Progenitor cell of endocrine pancreas (in vitro differentiated cells): Measurements from ENCODE around the gene CTPS2. TPM values are rescaled to one million over a fixed set of nuclear protein-coding genes. Genes with fewer than 3 reads are reported as not detected.

Experiments used
- DNase-seq: peaks from one replicate; pipeline ENCODE4 v3.0.0; 2021; ENCODE audit warnings: low spot score; ENCODE audit not compliant: unreplicated experiment
- H3K27ac Mint-ChIP-seq: 2 replicates; pipeline ENCODE4 v1.8.0; 2021; ENCODE audit warnings: mild to moderate bottlenecking, moderate library complexity, mixed read lengths
- H3K27me3 Mint-ChIP-seq: 2 replicates; pipeline ENCODE4 v1.8.0; 2021; ENCODE audit warnings: mixed read lengths
- H3K36me3 Mint-ChIP-seq: 2 replicates; pipeline ENCODE4 v1.8.0; 2022; ENCODE audit warnings: mixed read lengths; ENCODE audit not compliant: insufficient read depth
- H3K4me1 Mint-ChIP-seq: 2 replicates; pipeline ENCODE4 v1.8.0; 2021; ENCODE audit warnings: low read depth, mixed read lengths
- H3K4me3 Mint-ChIP-seq: 2 replicates; pipeline ENCODE4 v1.8.0; 2021; ENCODE audit warnings: low read depth, mild to moderate bottlenecking, moderate library complexity, mixed read lengths
- H3K9me3 Mint-ChIP-seq: 2 replicates; pipeline ENCODE4 v1.8.0; 2021; ENCODE audit warnings: low read depth, mixed read lengths
- total RNA-seq: library from RNA; stranded (reverse); gene quantifications from 2 replicates; pipeline ENCODE4 v1.2.1, GENCODE V29; 2021
- TF ChIP-seq, protein P1 (sequence below): fragments of 200-600 bp; sonication (generic); IDR thresholded peaks from one replicate; pipeline ENCODE4 v1.5.0; 2021; ENCODE audit warnings: antibody characterized with exemption, mild to moderate bottlenecking; ENCODE audit not compliant: unreplicated experiment

The CTPS2 gene
- total RNA-seq, 1 donor from 2014 or later: 111 TPM

DNA sequence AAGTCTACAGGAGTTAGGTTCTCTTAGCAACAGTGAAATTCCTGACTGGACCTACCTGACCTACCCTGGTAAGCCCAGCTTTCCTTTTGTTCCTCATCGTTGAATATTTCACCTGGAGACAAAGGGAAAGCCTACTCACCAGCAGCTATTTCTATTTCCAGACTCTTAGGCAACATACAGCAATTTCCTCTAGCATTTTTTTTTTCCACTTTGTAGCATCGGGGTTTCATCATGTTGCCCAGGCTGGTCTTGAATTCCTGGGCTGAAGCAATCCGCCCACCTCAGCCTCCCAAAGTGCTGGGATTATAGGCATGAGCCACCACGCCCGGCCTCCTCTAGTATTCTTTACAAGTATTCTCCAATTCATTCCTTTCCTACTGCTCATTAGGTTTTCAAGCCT is 69.3 kb downstream of the CTPS2 start:
- peak overlapping the region; percentile 75 for H3K27ac Mint-ChIP-seq
- H3K4me1 Mint-ChIP-seq: peaks cover 37% of the 10 kb centered on the region
- no peaks in the 10 kb centered on the region for H3K9me3 Mint-ChIP-seq
- H3K4me3 Mint-ChIP-seq: no peak overlapping the region
- DNase-seq: no peak
- peaks cover 51% of the 10 kb centered on the region for H3K36me3 Mint-ChIP-seq
- H3K27me3 Mint-ChIP-seq: no peaks in the 10 kb centered on the region
- TF ChIP-seq, protein P1, sequence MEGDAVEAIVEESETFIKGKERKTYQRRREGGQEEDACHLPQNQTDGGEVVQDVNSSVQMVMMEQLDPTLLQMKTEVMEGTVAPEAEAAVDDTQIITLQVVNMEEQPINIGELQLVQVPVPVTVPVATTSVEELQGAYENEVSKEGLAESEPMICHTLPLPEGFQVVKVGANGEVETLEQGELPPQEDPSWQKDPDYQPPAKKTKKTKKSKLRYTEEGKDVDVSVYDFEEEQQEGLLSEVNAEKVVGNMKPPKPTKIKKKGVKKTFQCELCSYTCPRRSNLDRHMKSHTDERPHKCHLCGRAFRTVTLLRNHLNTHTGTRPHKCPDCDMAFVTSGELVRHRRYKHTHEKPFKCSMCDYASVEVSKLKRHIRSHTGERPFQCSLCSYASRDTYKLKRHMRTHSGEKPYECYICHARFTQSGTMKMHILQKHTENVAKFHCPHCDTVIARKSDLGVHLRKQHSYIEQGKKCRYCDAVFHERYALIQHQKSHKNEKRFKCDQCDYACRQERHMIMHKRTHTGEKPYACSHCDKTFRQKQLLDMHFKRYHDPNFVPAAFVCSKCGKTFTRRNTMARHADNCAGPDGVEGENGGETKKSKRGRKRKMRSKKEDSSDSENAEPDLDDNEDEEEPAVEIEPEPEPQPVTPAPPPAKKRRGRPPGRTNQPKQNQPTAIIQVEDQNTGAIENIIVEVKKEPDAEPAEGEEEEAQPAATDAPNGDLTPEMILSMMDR: no peak

GRCh38 chrX:16640823-16641222 is 71.6 kb downstream of the CTPS2 start:
- no peak overlapping the region for H3K4me3 Mint-ChIP-seq
- H3K9me3 Mint-ChIP-seq: no peaks in the 10 kb centered on the region
- H3K36me3 Mint-ChIP-seq: peaks cover 61% of the 10 kb centered on the region

GRCh38 chrX:16639966-16640365 is 72.5 kb downstream of the CTPS2 start:
- Mint-ChIP-seq H3K4me3 (no peak overlapping the region), H3K27ac (peak overlapping the region; percentile 47), H3K9me3 (no peaks in the 10 kb centered on the region)

More at GRCh38 chrX:16640823-16641222, 71.6 kb downstream of the CTPS2 start:
- Mint-ChIP-seq H3K27me3 (no peaks in the 10 kb centered on the region), H3K4me1 (peaks cover 22% of the 10 kb centered on the region), H3K27ac (no peak overlapping the region)
- TF ChIP-seq, protein P1: no peak
- DNase-seq: no peak

DNA sequence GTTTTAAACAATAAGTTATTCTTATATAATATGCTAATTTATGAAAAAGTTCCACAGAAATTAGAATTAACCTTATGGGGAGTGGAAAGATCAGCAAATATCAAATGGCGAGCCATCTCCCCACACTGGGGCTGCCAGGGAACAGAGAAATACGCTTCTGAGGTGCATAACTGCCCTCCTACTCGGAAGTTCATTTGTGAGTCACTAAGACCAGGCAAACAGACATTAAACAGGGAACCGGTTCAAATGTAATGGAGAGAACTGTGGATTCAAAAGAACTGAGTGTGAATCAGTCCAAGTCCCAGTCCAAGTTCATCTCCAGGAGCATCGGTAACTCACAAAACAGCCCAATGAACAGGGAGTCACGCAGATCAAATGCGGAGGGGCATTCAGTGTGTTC is 73.9 kb downstream of the CTPS2 start:
- no peaks in the 10 kb centered on the region for H3K27me3 Mint-ChIP-seq
- H3K9me3 Mint-ChIP-seq: no peaks in the 10 kb centered on the region
- TF ChIP-seq, protein P1: no peak
- no peak overlapping the region for H3K4me3 Mint-ChIP-seq
- peak overlapping the region; percentile 38 for H3K27ac Mint-ChIP-seq
- no peak for DNase-seq
- H3K4me1 Mint-ChIP-seq: peaks cover 16% of the 10 kb centered on the region
- H3K36me3 Mint-ChIP-seq: peaks cover 58% of the 10 kb centered on the region

More at GRCh38 chrX:16639966-16640365, 72.5 kb downstream of the CTPS2 start:
- peaks cover 62% of the 10 kb centered on the region for H3K36me3 Mint-ChIP-seq
- DNase-seq: no peak
- peaks cover 19% of the 10 kb centered on the region for H3K4me1 Mint-ChIP-seq
- TF ChIP-seq, protein P1: no peak
- H3K27me3 Mint-ChIP-seq: no peaks in the 10 kb centered on the region

- no peak for DNase-seq
- peaks cover 55% of the 10 kb centered on the region for H3K36me3 Mint-ChIP-seq
- TF ChIP-seq, protein P1: no peak
- H3K27me3 Mint-ChIP-seq: no peaks in the 10 kb centered on the region
- H3K4me1 Mint-ChIP-seq: peaks cover 6% of the 10 kb centered on the region
- no peak overlapping the region for H3K27ac Mint-ChIP-seq
- H3K4me3 Mint-ChIP-seq: no peak overlapping the region
- H3K9me3 Mint-ChIP-seq: no peaks in the 10 kb centered on the region
These were observed 76.9 kb downstream of the CTPS2 start for GRCh38 chrX:16635596-16635995.
